SJSA1 (cell line): ENCODE results near the gene GNAL. TPM values are rescaled to one million over a fixed set of nuclear protein-coding genes. Genes with fewer than 3 reads are reported as not detected.

ENCODE experiments used
- DNase-seq, 2 experiments: peaks; one replicate each; pipeline ENCODE4 v3.0.0-alpha.2; 2015 to 2020; ENCODE audit warnings: low spot score in 2 of 2, low read depth in 1 of 2
- H3K27ac ChIP-seq: fragments of 250-450 bp; sonication (Bioruptor Pico); 2 replicates; pipeline ENCODE4 v1.5.1; 2020; ENCODE audit warnings: mild to moderate bottlenecking, moderate library complexity
- H3K27me3 ChIP-seq: fragments of 250-450 bp; sonication (Bioruptor Pico); replicated peaks from 2 replicates; pipeline ENCODE4 v1.5.1; 2020; ENCODE audit warnings: mild to moderate bottlenecking, moderate library complexity
- H3K36me3 ChIP-seq: fragments of 250-450 bp; sonication (Bioruptor Pico); 2 replicates; pipeline ENCODE4 v1.5.1; 2020; ENCODE audit warnings: mild to moderate bottlenecking
- H3K4me1 ChIP-seq: fragments of 250-450 bp; sonication (Bioruptor Pico); replicated peaks from 2 replicates; pipeline ENCODE4 v1.6.1; 2021; ENCODE audit warnings: mild to moderate bottlenecking
- H3K4me3 ChIP-seq: fragments of 250-450 bp; sonication (Bioruptor Pico); 2 replicates; pipeline ENCODE4 v1.5.1; 2020; ENCODE audit warnings: mild to moderate bottlenecking
- H3K9me3 ChIP-seq: fragments of 250-450 bp; sonication (Bioruptor Pico); replicated peaks from 2 replicates; pipeline ENCODE4 v1.5.1; 2020; ENCODE audit warnings: mild to moderate bottlenecking
- total RNA-seq: library from RNA; depleted of rRNA; stranded (reverse); fragments of >200 nt; shearing (Covaris generic); gene quantifications from 2 replicates; pipeline ENCODE4 v1.2.3, GENCODE V29; 2014

GNAL gene
- total RNA-seq, 1 experiment from 2014 or later, result 1.9 TPM

GRCh38 chr18:11865071-11865470 is 176.0 kb downstream of the GNAL start:
- H3K36me3 ChIP-seq, result no peaks in the 10 kb centered on the region
- no peak overlapping the region for H3K27ac ChIP-seq
- no peak for DNase-seq
- peaks cover 7% of the 10 kb centered on the region for H3K4me1 ChIP-seq
- H3K4me3 ChIP-seq, result no peak overlapping the region
- H3K9me3 ChIP-seq, result no peaks in the 10 kb centered on the region
- H3K27me3 ChIP-seq, result no peaks in the 10 kb centered on the region

GRCh38 chr18:11866329-11866728 is 177.3 kb downstream of the GNAL start:
- H3K9me3 ChIP-seq, result no peaks in the 10 kb centered on the region

GRCh38 chr18:11866764-11867163 is 177.7 kb downstream of the GNAL start:
- Histone ChIP-seq H3K9me3 (no peaks in the 10 kb centered on the region), H3K36me3 (no peaks in the 10 kb centered on the region), H3K27ac (no peak overlapping the region), H3K27me3 (no peaks in the 10 kb centered on the region), H3K4me3 (no peak overlapping the region), H3K4me1 (no peaks in the 10 kb centered on the region)
- no peak for DNase-seq

More at GRCh38 chr18:11866329-11866728, 177.3 kb downstream of the GNAL start:
- Histone ChIP-seq H3K27ac (no peak overlapping the region), H3K27me3 (no peaks in the 10 kb centered on the region), H3K36me3 (no peaks in the 10 kb centered on the region), H3K4me3 (no peak overlapping the region), H3K4me1 (no peaks in the 10 kb centered on the region)
- no peak for DNase-seq

- no peak for DNase-seq
- Histone ChIP-seq H3K4me3 (no peak overlapping the region), H3K27me3 (no peaks in the 10 kb centered on the region), H3K9me3 (no peaks in the 10 kb centered on the region), H3K27ac (no peak overlapping the region), H3K4me1 (no peaks in the 10 kb centered on the region), H3K36me3 (no peaks in the 10 kb centered on the region)
These were observed 179.2 kb downstream of the GNAL start for GRCh38 chr18:11868230-11868629.

GRCh38 chr18:11871501-11871900 is 182.4 kb downstream of the GNAL start:
- H3K4me3 ChIP-seq, result no peak overlapping the region
- H3K4me1 ChIP-seq, result no peaks in the 10 kb centered on the region
- DNase-seq, result no peak
- H3K9me3 ChIP-seq, result 0 out of 2 replicates have a peak, but pooled peaks cover 3% of the 10 kb centered on the region
- H3K27ac ChIP-seq, result no peak overlapping the region
- H3K36me3 ChIP-seq, result no peaks in the 10 kb centered on the region
- H3K27me3 ChIP-seq, result no peaks in the 10 kb centered on the region

- no peak overlapping the region for H3K4me3 ChIP-seq
- H3K4me1 ChIP-seq, result no peaks in the 10 kb centered on the region
- no peak overlapping the region for H3K27ac ChIP-seq
- no peak for DNase-seq
- H3K9me3 ChIP-seq, result 0 out of 2 replicates have a peak, but pooled peaks cover 3% of the 10 kb centered on the region
- H3K27me3 ChIP-seq, result no peaks in the 10 kb centered on the region
- no peaks in the 10 kb centered on the region for H3K36me3 ChIP-seq
These were observed 183.5 kb downstream of the GNAL start for GRCh38 chr18:11872479-11873136.

GRCh38 chr18:11873670-11874340 is 184.7 kb downstream of the GNAL start:
- H3K4me3 ChIP-seq, result no peak overlapping the region
- DNase-seq, result no peak
- no peaks in the 10 kb centered on the region for H3K4me1 ChIP-seq
- H3K36me3 ChIP-seq, result no peaks in the 10 kb centered on the region
- 0 out of 2 replicates have a peak, but pooled peaks cover 3% of the 10 kb centered on the region for H3K9me3 ChIP-seq
- H3K27me3 ChIP-seq, result no peaks in the 10 kb centered on the region
- H3K27ac ChIP-seq, result no peak overlapping the region

- Histone ChIP-seq H3K27ac (no peak overlapping the region), H3K4me1 (no peaks in the 10 kb centered on the region), H3K9me3 (0 out of 2 replicates have a peak, but pooled peaks cover 3% of the 10 kb centered on the region), H3K4me3 (no peak overlapping the region), H3K36me3 (no peaks in the 10 kb centered on the region), H3K27me3 (no peaks in the 10 kb centered on the region)
- no peak for DNase-seq
These were observed 185.6 kb downstream of the GNAL start for GRCh38 chr18:11874676-11875075.

- H3K4me1 ChIP-seq, result peaks cover under 1% of the 10 kb centered on the region
- no peak for DNase-seq
- H3K4me3 ChIP-seq, result no peak overlapping the region
- H3K9me3 ChIP-seq, result 0 out of 2 replicates have a peak, but pooled peaks cover 3% of the 10 kb centered on the region
- H3K27me3 ChIP-seq, result no peaks in the 10 kb centered on the region
- H3K36me3 ChIP-seq, result peaks cover 3% of the 10 kb centered on the region; the same call in 1 of the 2 replicates
- no peak overlapping the region for H3K27ac ChIP-seq
These were observed 188.6 kb downstream of the GNAL start for GRCh38 chr18:11877497-11878135.

GRCh38 chr18:11880586-11881304 is 191.7 kb downstream of the GNAL start:
- 0 out of 2 replicates have a peak, but pooled peaks cover under 1% of the 10 kb centered on the region for H3K9me3 ChIP-seq
- no peak overlapping the region for H3K27ac ChIP-seq
- H3K36me3 ChIP-seq, result peaks cover 10% of the 10 kb centered on the region; the same call in 1 of the 2 replicates
- no peaks in the 10 kb centered on the region for H3K27me3 ChIP-seq
- no peak overlapping the region for H3K4me3 ChIP-seq
- DNase-seq, result peak in 1 of 2 experiments; percentile 37
- H3K4me1 ChIP-seq, result peaks cover 13% of the 10 kb centered on the region

- Histone ChIP-seq H3K4me3 (no peak overlapping the region), H3K36me3 (peaks cover 15% of the 10 kb centered on the region), H3K27me3 (no peaks in the 10 kb centered on the region), H3K4me1 (peaks cover 13% of the 10 kb centered on the region), H3K27ac (no peak overlapping the region), H3K9me3 (no peaks in the 10 kb centered on the region)
- DNase-seq, result no peak
These were observed 193.6 kb downstream of the GNAL start for GRCh38 chr18:11882636-11883035.

GRCh38 chr18:11883153-11883552 is 194.1 kb downstream of the GNAL start:
- peak in 1 of 2 experiments; percentile 42 for DNase-seq
- Histone ChIP-seq H3K4me1 (peaks cover 13% of the 10 kb centered on the region), H3K27ac (no peak overlapping the region), H3K27me3 (no peaks in the 10 kb centered on the region), H3K36me3 (peaks cover 21% of the 10 kb centered on the region), H3K4me3 (no peak overlapping the region), H3K9me3 (no peaks in the 10 kb centered on the region)

GRCh38 chr18:11884396-11885030 is 195.4 kb downstream of the GNAL start:
- Histone ChIP-seq H3K9me3 (no peaks in the 10 kb centered on the region), H3K36me3 (peaks cover 33% of the 10 kb centered on the region), H3K27me3 (no peaks in the 10 kb centered on the region), H3K4me1 (peaks cover 13% of the 10 kb centered on the region), H3K27ac (no peak overlapping the region), H3K4me3 (no peak overlapping the region)
- no peak for DNase-seq
